T-helper 1 cell treated with Interleukin-12 subunit alpha and Interleukin-12 subunit beta and Interleukin-4 antibody, amounts not matched to agents 30 ng/mL and 1 ng/mL, for 36 hours (primary cell): ENCODE measurements around the gene DTNB. TPM values are rescaled to one million over a fixed set of nuclear protein-coding genes. Genes with fewer than 3 reads are reported as not detected.
"Not testable (repeated sequence)": the region's sequence is repeated elsewhere in the genome, so short reads cannot be mapped to it uniquely, and the experiment has no call there.

Experiments used
- intact Hi-C: fragments of 100-400 bp; cut with micrococcal nuclease; formaldehyde crosslinking; loops from one replicate; pipeline ENCODE4 v1.15.1; 2024
- total RNA-seq: library from RNA; stranded (reverse); gene quantifications from 2 replicates; pipeline ENCODE4 v1.2.3, GENCODE V29; 2022

DTNB gene
- total RNA-seq, 1 donor from 2014 or later: 28.9 TPM

GRCh38 chr2:25430556-25430955, 242.8 kb downstream of the DTNB start:
- intact Hi-C loops: no loop called here

DNA sequence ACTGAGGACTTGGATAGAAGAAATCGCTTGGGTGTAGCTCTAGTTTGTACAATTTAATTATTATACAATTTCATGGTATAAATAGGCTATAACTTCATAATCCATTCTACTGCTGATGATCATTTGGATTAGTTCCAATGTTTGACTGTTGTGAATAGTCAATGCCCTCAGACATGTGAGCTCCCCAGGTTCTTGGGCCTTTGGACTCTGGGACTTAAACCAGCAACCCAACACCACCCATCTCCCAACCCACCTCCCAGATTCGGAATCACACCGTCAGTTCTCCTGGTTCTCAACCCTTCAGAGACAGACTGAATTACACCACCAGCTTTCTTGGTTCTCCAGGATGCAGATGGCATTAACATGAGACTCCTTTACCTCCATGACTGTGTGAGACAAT, 247.1 kb downstream of the DTNB start:
- intact Hi-C loops: no loop called here

GRCh38 chr2:25424426-25425028, 248.8 kb downstream of the DTNB start:
- intact Hi-C loops: no loop called here

GRCh38 chr2:25421820-25422411, 251.5 kb downstream of the DTNB start:
- intact Hi-C loops: no loop called here

GRCh38 chr2:25421289-25421688, 252.1 kb downstream of the DTNB start:
- intact Hi-C loops: no loop called here

DNA sequence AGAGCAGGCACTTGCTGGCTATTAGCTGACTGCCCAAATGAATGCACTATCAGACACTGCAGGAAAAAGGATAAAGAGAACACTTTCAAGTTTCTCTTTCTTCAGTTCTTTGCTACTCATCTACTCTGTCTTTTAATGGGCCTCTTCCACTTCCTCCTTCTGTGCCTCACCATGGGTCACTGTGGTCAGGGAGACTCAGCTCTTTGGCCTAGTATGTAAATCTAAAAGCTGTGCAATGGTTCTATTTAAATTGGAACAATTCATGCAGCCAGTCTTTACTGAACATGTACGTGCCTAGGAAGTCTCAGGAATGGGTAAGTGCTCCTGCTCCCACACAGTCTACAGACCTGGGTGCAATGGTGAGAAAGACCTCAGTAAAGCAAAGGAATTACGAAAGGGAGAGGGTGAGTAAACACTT, 252.5 kb downstream of the DTNB start:
- intact Hi-C loops: no loop called here

GRCh38 chr2:25419678-25420242, 253.6 kb downstream of the DTNB start:
- intact Hi-C loops: no loop called here

DNA sequence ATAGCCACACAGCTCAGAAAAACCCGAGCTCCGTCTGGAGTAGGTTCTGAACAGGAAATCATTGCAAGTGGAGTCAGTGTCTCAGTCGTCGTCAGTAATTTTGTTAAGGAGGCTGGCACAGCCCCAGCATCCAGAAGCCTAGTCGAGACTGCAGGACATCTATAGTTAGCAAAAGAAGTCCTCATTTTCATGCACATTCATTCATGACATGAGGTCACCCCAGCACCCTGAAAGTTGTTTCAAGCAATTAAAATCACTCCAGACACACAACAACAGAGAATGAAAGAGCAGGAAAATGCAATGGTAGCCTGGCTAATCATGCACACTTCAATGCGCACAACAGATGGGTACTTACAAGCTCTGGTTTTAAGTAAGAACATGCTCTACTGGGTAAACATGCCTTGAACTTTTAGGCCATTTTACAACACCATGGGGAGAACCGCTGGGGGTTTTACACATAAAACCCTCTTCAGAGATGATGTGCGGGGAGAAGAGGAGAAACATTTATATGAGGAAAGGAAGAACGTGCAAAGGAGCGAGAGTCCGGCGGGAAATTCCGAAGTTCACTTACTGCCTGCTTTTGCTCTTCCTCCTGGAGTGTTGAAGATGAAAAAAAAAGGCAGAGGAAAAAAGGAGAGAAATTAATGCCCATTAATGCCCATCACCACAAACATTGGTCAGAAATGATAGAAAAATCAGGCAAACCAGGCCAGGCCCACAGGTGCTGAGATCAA, 254.3 kb downstream of the DTNB start:
- intact Hi-C loops: no loop called here

GRCh38 chr2:25417715-25418369, 255.5 kb downstream of the DTNB start:
- intact Hi-C loops: no loop called here

GRCh38 chr2:25416674-25417073, 256.7 kb downstream of the DTNB start:
- intact Hi-C loops: no loop called here

DNA sequence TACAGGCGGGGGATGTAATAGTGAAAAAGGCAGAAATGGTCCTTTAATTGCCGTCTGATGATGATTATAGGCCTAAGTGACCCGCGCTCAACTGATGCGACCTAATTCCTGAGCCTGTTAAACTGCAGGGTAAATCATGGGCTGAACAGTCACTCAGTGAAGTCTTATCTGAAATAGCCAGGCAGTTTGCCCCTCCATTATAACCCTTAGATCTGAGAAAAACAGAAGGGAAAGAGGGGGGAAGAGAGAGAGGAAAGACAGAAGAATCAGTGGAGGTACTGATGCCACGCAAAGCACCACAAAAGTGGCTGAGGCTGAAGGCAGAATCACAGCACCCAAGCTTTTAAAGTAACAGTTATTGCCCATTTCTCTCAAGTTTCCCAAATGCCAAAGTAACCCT, 258.6 kb downstream of the DTNB start:
- intact Hi-C loops: no loop called here

- intact Hi-C loops: not testable (repeated sequence)
Observed at GRCh38 chr2:25413409-25413808, 260.0 kb downstream of the DTNB start.

GRCh38 chr2:25411753-25412152, 261.6 kb downstream of the DTNB start:
- intact Hi-C loops: no loop called here

GRCh38 chr2:25411281-25411680, 262.1 kb downstream of the DTNB start:
- intact Hi-C loops: no loop called here

DNA sequence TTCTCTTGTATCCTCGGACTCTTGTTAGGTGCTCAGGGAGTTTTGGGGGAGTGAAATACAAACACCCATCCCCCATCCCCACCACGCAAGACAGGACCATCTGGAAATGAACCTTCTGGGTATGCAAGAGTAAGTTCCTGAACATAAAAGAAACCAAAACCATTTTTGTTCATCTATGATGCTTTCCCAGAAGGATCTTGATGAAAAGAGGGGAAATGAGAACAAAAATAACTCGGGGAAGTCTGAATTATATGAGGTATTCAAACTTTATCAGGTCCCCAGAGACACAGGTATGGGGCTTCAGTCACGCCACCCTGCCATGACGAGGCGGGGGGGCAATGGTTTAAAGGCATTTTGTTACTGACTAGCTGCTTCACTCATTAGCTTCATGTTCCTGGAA, 263.0 kb downstream of the DTNB start:
- intact Hi-C loops: no loop called here

DNA sequence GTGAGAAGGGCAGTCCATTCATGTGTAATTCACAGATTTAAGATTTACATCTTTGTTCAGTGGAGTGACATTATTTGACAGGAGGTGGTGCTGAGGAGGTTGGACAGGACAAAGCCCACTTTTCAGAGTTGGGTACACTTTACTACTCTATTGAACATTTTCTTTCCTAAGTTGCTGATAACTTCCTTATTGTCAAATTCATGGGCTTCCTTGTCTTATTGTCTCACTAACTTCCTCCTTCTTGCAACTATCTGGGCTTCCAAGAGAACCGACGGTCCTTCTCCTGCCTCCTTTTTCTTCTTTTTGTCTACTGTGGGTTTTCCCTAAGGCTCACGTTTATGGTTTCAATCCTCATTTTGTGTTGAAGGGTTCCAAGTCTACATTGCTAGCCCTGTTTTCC, 263.9 kb downstream of the DTNB start:
- intact Hi-C loops: no loop called here

GRCh38 chr2:25409044-25409443, 264.3 kb downstream of the DTNB start:
- intact Hi-C loops: no loop called here

DNA sequence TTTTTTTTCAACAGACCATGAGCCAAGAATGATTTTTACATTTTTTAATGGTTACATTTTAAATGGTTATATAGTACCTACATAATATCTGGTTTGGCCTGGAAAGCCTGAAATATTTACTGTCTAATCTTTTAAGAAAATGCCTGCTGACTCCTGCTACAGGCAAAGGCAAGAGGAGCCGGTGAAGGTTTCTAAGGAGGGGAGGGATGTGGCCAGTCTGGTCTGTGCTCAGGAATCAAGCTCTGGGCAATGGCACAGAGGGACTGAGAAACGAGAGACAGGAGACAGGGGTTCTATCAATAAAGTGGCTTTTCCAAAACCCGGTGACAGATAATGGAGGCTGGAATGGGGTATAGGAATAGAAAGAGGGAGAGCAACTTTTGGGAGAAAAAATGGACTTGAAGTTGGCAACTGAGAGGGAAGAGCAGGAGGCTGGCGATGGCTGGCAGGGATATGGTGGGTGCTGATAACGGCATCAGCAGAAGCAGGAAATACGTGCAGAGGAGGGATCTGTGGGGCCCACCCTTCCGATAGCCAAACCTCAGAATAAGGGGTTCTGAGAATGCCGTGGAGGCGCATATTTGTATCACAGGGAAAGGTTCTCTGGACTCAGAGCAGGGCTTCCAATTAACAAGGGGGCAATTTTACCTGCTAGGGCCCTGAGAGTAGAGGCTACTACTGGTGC, 267.6 kb downstream of the DTNB start:
- intact Hi-C loops: no loop called here

DNA sequence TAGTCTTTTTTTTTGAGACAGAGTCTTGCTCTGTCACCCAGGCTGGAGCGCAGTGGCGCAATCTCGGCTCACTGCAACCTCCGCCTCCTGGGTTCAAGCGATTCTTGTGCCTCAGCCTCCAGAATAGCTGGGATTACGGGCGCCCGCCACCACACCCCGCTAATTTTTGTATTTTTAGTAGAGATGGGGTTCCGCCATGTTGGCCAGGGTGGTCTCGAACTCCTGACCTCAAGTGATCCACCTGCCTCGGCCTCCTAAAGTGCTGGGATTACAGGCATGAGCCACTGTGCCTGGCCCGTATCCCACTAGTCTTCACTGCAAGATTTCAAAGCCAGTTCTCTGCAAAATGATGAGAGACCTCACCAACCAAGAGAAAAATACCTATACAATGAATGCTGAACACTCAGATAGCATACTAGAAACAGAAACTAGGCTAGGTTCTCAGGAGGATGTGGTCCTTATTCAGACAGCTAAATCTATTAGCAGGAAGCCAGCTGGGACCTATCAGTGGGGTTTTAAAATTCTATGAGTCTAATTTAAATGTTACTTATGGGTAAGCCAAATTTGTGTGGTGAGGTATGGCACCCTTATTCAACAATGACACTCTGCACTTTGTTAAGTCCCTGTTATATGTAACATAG, 270.1 kb downstream of the DTNB start:
- intact Hi-C loops: loop anchor here (1.0 to 2.0 kb wide), 4 partner anchors 14 to 50 kb away; no protein-coding TSS in a partner anchor

DNA sequence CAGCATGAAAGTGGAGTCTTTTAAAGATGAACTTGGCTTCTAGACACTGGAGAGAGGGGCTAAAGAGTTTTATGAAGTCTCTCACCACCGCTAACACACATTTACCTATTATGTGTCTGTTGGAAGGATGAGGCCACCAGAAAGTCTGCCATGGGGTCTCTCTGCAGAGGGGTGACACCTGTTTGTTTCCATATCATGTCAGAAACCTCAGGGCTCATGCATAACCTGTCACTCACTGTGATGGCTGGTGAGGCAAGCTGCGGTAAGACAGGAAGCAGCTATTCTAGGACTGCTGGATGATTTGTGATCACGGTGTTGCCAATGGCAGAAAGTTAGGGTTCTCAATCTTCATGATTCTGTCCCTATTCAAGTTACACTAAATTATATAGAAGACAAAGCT, 270.9 kb downstream of the DTNB start:
- intact Hi-C loops: loop anchor here (2.0 kb wide), 1 partner anchor 14 kb away; no protein-coding TSS in a partner anchor
